Fibroblast of villous mesenchyme (primary cell): ENCODE measurements around the gene CBX8. TPM values are rescaled to one million over a fixed set of nuclear protein-coding genes. Genes with fewer than 3 reads are reported as not detected.

Experiments used
- DNase-seq: peaks from one replicate; pipeline ENCODE4 v3.0.0-alpha.2; 2010; ENCODE audit warnings: low read depth
- H3K4me3 ChIP-seq: 2 replicates; pipeline ENCODE4 v1.5.1; 2011; ENCODE audit warnings: low read depth, mild to moderate bottlenecking, low read length
- CTCF ChIP-seq: IDR thresholded peaks from 2 replicates; pipeline ENCODE4 v1.5.1; 2012; ENCODE audit warnings: low read depth, mild to moderate bottlenecking, low read length; ENCODE audit not compliant: insufficient read depth
- total RNA-seq: library from RNA; depleted of rRNA; stranded (reverse); fragments of >200 nt; gene quantifications from 2 replicates; pipeline ENCODE4 v1.2.3, GENCODE V29; 2012

CBX8 gene
- total RNA-seq, 1 donor, result 4.7 TPM

GRCh38 chr17:79771276-79771675, 25.6 kb downstream of the CBX8 start:
- DNase-seq, result no peak
- H3K4me3 ChIP-seq, result no peak overlapping the region
- no peak for TF ChIP-seq CTCF

- TF ChIP-seq CTCF, result no peak
- no peak overlapping the region for H3K4me3 ChIP-seq
- DNase-seq, result no peak
These were observed 27.0 kb downstream of the CBX8 start for GRCh38 chr17:79769570-79770506.

DNA sequence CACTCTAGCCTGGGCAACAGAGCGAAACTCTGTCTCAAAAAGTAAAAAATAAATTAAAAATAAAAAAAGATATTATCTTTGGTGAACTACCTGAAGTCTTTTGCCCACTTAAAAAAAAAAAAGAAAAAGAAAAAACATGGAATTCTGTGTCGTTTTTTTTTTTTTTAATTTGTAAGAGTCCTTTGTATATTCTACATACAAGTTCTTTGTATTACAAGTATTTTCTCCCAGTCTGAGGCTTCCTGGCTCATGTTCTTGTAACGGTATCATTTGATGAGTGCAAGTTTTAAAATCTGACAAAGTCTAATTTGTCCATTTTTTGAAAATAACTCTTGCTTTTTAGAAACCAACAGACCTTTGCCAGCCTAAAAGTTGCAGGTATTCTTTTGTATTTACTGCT, 31.2 kb downstream of the CBX8 start:
- no peak for DNase-seq
- no peak overlapping the region for H3K4me3 ChIP-seq
- TF ChIP-seq CTCF, result no peak

GRCh38 chr17:79761894-79762589, 34.8 kb downstream of the CBX8 start:
- DNase-seq, result no peak
- no peak overlapping the region for H3K4me3 ChIP-seq
- no peak for TF ChIP-seq CTCF

DNA sequence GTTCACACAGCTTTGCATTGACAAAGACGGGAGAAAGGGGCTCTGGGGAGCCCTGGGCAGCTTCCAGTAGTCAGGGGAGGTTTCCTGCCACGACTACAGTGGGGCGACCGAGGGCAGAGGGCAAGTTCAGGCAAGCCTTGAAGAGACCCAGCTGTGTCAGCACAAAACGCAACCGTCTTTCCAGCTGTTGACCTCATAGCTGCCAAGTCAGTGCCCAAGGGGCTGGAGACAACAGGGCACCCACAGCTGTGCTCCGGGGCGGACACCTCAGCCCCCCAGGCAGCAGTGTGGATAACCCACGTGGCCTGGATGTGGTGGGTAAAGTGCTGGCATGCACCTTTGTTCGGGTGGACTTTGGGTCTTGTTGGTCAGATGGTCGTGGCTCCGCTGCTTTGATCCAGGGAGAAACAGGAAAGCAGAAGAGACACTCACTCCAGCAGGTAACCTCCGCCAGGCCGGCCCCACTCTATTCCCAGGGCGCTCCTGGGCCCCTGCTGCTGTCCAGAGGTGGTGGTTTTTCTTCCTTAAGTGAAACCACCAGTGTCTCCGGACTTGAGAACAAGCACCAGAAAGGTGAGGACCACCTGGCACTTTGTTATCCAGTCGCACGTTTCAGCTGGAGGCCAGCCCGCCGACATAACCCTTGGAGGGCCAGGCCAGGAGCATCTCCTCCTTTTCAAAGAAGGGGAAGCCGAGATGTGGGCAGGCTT, 36.5 kb downstream of the CBX8 start:
- no peak overlapping the region for H3K4me3 ChIP-seq
- no peak for TF ChIP-seq CTCF
- DNase-seq, result no peak

DNA sequence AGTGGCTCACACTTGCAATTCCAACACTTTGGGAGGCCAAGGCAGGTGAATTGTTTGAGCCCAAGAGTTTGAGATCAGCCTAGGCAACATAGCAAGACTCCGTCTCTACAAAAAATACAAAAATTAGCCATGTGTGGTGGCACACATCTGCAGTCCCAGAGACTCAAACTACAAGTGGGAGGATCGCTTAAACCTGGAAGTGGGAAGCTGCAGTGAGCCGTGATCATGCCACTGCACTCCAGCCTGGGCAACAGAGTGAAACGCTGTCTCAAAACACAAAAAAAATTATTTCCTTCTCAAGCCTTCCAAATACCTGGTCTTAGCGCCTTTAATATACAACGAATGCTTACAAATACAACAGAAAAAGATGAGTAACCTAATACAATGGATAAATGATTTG, 38.6 kb downstream of the CBX8 start:
- DNase-seq, result no peak
- TF ChIP-seq CTCF, result no peak
- no peak overlapping the region for H3K4me3 ChIP-seq
